Stimulated activated CD4-positive, alpha-beta T cell treated with anti-CD3 and anti-CD28 coated beads, Interleukin-1b, Interleukin-23, amount 100 ng/mL, for 4 hours (primary cell): ENCODE measurements around the gene PAFAH2.

Experiments used
- DNase-seq, 2 donors: peaks; one replicate each; pipeline ENCODE4 v3.0.0-alpha.2; 2020; ENCODE audit warnings: low read depth in 2 of 2

PAFAH2 gene

DNA sequence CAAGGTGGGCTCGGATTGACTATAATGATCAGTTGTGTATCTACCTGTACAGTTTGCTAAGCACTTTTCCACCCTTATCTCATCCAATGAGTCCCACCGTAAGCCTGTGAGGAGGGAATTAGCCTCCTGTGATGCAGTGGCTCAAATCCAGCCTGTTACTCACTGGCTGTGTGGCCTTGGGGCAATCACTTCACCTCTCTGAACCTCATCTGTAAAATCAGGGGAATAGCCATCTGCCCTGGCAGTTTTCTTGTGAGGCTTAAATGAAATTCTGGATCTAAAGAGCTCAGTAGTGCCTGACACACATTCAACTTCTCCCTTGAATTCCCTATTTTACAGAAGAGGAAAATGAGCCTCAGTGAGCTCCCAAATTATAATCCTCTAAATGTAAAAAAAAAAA, 16.3 kb upstream of the PAFAH2 start:
- DNase-seq, result no peak

DNA sequence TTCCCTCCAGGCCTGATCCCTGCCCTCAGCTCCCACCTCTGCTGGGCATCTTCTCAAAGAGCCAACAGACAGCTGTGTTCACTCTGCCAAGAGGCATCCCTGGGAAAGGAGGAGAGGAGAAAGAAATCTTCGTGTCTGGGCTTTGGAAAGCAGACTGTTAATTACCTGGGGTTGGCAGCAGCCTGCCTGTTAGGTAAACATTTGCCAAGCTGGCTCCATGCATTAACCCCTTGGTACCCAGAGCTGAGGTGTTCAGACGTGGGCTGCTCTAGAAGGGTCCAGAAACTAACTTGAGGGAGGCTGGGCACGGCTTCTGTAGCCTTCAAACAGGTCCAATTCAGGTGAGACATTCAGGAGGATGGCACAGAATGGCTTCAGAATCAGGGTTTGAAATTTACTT, 15.0 kb upstream of the PAFAH2 start:
- DNase-seq, result no peak

DNA sequence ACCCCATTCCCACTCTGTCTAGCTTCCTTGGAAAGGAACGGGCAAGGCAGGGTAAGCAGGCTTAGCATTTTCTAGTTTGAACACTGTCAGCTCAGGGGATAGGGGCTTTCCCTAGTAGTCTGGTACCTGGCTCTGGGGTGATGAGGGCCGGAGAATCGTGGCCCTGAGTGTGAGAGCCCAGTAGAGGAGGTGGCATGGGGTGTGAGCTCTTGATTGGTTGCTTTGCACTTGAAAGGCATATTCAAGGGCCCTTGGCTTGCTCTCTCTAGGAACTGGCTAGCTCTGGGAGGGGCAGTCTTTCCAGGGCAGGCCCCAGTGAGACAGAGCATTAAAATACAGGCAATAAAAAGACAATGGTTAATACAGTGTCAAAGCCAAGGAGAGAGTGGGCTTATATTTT, 13.0 kb upstream of the PAFAH2 start:
- no peak for DNase-seq

DNA sequence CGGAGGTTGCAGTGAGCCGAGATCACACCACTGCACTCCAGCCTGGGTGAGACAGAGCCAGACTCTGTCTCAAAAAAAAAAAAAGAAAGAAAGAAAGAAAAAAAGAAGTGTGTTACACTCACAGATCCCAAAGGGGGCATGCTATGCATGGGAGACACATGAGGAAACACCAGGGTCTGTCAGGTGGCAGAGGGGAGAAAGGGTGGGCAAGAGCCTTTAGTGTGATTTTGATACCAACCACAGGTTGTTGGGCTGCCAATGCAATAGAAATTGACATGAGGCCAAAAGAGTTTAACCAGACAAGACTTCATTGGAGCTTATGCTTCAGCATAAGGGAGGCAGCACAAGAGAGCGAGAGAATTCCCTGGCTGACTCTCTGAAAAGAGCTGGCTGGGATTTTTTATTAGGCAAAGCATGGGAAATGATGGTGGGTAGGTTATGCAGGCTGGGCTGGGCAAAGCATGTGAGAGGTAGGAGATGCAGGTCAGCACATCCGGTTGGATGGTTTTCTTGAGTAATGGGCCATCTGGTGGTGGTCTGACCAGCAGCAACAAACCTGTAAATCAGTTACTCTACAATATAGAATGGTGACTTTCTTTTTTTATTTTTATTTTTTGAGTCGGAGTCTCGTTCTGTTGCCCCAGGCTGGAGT, 12.1 kb upstream of the PAFAH2 start:
- DNase-seq, result no peak

DNA sequence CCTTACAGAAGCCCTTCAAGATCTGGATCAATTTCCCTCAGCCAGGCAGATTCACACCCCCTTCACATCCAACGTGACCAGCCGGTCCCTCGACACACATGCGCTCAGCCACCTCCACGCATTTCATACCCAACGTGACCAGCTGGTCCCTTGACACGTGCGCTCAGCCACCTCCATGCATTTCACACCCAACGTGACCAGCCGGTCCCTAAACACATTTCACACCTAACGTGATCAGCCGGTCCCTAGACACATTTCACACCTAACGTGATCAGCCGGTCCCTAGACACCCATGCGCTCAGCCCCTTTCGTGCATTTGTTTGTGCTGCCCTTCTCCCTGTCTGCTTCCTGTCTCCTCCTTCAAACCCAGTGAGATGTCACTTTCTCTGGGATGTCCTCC, 8.8 kb upstream of the PAFAH2 start:
- DNase-seq, result no peak

DNA sequence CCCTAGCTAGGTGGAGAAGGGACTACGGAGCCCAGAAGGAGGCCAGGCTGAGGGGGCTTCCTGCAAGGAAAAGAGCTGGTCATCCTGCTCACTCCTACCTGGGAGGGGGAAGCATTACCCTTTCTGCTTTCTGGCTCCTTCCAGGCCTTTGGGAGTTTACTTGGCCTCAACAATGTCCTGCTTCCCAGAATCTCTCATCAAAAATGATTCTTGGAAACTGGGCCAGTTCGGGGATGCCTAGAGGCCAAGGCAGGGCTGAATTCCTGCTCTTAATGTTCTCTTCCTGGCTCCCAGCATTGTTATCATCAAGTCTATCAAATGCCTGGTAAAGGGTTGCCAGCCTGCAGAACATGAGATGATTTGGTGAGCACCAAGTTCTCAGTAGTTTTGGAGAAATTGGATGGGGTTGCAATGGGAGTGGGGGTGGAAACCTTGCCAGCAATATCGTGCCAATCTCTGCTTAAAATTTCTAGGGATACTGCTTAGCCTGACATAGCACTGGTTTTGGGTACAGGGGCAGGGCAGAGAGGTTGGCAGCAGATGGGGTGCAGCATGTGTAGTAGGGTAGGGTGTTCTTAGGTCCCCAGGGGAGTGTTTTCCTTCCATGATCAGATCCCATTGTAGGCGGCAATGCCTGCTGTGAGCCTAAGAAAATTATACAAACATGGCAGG, 7.7 kb upstream of the PAFAH2 start:
- DNase-seq, result no peak

DNA sequence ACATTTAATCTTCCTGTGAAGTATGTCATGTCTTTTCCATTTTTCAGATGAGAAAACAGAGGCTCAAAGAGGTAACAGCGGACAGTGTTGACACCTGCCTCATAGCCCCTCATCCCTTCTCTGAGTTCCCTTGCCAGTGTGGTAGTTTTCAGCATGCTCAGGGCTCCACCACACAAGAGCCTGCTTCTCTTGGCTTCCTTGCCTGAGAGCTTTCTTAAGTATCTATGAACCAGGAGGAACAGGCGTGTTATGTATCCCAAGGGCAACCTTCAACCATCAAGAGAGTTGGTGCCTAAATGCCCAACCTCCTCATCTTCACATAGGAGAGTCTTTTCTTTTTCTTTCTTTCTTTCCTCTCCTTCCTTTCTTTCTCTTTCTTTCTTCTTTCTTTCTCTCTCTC, 5.9 kb upstream of the PAFAH2 start:
- no peak for DNase-seq

DNA sequence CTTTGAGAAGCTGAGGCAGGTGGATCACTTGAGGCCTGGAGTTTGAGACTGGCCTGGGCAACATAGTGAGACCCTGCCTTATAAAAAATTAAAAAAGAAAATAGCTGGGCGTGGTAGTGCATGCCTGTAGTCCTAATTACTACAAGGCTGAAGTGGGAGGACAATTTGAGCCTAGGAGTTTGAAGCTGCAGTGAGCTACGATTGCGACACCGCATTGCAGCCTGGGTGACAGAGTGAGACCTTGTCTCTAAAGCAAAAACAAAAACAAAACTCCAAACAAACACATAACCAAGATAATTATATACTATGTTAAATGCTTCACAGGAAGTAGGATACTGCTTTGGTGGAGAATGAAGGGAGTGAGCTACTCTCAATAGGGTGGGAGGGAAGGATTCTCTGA, 5.4 kb upstream of the PAFAH2 start:
- no peak for DNase-seq

DNA sequence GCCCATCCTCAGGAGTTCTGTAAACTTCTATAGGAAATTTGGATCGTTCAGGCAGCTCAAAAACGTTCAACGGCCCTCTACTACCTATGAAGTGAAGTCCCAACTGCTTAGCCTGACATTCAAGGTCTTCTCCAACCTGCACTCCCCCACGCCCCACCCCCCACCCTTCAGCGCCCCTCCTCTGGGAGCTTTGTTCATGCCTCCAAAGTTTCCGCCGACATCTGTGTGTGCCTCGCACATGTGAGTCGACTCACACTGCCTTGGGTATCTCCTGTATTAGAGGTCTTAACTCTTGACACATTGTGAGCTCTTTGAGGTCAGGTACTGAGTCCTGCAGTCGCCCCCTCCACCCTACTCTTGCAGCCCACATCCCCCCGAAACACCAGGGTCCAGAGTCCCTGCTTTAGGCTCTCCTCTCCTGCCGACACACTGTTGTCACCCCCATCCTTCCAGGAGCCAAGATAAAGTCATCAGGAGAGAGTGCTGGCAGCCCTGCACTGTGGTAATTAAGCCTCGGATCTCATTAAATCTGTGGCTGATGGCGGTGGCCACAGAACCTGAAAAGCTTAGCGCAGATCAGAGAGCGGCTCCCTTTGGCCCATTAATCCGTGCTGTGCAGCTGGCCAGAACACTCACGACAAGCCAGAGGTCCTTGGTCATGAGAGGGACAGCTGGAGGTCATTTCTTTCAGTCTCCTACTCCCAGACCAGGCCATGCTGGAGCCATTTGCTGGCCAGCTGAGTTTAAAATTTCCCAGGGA, 1.4 kb upstream of the PAFAH2 start:
- no peak for DNase-seq

DNA sequence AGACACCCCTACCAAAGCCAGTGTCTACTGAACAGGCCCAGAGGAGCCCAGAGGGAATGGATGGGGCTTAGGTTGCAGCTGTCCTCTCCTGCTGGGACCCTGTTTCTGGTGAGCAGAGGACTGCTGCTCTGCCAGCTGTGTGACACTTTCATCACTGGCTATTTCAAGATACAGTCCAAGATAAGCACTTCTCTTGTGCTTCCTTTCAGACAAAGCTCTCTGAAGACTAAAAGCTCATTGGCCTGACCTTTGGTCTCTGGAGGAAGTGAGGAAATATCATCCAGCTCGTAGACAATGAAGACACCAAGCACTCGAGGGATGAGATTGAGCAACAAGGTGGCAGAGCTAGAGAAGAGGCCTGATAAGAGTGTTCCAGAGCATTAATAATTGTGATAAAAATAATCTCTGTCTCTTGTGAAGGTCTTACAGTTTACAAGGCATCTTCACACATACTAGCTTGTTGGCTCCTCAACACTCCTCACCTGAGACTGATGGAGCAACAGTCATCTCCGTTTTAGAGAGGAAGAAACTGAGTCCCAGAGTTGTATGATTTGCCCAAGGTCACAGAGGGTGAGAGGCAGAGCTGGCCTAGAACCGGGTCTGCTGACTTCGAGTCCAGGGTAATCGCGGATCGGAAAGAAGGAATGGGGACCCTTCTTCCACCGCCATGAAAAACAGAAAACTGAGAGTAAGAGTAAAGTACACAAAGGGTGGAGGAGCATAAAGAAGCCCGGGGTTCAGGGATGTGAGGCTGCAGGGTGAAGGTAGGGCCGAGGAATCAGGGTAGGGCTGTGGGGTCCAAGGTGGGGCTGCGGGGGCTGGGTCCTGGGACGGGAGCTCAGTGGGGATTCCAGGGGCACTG, 666 bp downstream of the PAFAH2 start:
- no peak for DNase-seq

DNA sequence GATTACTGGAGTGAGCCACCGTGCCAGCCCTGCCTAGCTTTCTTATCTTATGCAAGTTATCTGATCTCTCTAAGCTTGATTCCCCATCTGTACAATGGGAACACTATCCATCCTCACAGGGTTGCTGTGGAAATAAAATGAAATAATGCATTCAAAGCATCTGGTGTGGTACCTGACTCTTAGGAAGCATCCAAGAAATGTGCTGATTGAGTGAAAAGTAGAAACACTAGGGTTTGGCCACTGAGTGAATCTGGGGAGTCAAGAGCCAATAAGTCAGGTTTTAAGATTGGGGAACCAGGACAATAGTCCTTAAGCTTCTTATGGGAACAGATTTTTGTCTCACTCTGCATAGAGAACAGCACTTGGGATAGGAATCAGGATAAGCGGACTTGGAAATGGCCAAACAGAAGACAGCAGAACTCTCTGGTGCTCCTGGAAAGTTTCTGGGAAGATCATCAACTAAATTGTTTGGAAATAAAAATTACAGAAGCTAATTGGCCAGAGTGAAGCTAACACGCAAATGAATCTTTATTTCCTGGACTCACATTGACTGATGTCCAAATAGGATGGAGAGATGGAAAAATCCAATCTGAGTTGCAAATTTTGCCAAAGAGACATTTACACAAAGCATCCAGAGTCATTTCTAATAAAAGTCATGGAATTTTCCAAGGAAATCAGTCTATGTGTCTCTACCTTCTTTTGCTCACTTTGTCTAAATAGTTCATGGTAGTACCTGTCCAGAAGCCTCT, 3.3 kb downstream of the PAFAH2 start:
- DNase-seq, result no peak

DNA sequence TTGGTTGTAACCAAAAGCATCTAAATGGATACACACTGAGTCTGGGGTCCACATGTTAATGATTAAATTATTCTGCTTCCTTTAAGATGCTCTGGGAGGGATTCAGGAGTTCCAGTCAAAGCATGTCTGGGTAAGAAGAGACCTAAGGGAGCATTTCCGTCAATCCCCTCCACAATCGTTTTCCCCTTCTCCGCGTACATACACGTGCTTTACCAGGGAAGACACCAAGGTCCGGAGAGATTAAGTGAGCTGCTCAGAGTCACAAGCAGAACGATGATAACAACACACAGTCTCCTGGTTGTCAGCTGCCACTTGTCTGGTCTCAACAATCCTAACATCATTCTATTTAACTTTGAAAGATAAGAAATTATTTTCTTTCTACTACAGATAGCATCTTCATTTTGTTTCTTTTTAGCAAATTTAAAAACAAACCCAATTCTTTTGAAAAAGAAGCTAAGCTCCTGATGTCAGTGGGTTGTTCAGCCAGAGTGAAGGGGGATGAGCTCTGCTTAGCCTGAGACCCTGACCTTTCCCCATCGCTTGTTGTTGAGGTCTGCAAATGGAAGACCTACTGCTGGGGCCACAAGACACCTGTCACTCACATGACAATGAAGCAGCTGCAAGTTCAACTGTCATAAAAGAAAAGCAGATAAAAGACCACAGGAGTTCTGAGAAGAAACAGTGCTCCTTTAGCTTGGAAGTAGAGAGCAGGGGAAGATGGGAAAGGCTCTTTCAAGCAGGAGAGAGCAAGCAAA, 4.5 kb downstream of the PAFAH2 start:
- no peak for DNase-seq

DNA sequence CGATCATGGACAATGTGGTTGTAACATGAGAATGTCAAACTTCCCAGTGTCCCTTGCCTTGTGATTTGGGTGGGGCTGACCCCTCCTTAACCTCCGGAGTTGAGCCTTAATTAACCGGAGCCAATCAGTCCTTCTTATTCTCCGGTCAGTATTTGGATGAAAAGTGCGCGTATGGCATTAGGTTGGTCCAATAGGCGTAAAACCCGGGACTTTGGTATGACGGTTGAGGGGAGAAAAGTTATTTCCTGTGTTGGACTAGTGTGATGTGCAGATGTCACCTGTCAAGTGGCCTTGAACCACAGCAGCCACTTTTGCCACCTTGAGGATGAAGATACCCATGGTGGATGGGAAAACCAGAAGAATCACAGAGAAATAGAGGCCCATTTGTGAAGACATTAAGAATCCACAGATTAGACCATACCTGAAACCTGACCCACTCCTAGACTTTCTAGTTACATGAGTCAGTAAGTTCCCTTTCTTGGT, 5.1 kb downstream of the PAFAH2 start:
- no peak for DNase-seq

DNA sequence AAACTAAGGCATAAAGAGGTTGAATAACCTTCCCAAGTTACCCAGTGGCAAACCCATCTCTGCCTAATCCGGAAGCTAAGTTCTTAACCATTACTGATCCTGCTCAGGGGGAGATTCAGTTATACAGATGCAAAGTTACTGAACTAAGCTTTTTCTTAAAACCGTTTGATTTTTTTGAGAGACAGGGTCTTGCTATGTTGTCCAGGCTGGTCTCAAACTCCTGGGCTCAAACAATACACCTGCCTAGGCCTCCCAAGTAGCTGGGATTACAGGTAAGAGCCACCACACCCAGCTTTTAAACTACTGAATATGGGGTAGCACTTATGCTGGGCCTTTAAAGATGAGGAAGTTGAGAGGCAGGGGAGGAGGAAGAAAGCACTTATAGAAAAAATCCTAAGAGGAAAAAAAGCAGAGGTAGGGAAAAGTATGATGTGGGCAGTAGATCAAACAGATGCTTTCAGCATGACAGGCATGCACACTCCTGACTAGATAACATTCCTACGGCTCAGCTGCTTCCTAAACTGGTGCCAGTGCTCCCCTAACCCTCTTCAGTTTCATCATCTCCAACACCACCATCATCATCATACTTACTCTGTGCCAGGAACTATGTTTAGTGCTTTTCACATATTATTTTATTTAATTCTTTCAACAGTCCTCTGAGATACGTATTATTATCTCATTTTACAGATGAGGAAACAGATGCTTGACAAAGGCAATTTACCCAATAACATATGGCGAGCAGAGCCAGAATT, 5.8 kb downstream of the PAFAH2 start:
- DNase-seq, result no peak

DNA sequence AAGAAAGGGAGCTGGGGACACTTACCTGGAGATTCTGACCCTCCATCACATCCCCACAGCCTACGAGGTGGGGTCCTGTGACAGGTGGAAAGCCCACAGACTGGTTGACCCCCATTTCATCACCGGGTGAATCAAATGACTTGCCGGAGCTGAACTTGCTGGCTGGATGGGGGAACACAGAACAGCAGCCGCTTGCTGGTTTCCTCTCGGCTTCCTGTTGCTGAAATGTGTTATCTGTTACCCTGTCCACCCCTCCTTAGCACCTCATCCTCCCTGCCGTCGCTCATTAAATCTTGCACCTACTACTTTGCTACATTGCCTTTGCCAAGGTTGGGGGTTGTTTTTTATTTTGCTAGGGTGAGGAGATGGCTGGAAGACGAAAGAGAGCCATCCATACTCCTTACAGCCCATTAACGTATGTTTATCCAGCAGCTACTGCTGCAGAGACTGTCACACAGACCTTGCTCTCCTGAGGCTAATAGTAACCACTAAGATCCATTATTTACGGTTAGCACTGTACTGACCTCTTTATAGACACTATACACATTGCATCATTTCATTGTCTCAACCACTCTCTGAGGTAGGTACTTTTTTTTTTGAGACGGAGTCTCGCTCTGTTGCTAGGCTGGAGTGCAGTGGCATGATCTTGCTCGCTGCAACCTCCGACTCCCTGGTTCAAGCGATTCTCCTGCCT, 7.0 kb downstream of the PAFAH2 start:
- DNase-seq, result peak in 1 of 2 donors; percentile 10

DNA sequence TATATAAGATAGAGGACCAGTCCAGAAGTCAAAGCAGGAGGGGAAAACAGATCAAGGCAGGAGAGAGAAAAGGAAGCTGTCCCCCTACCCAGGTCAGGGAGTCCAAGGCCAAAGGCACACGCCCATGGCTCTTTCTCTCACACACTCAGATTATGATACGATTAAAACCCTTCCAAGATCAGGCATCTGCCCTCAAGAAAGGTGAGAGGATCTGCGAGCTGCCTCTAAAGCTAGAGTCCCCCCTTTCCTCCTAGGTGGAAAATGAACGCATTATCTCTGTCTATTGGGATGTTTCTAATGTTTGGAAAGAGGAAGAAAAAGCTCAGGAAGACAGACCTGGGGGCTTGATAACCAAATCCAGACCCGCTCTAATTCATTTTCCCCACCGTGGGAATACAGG, 7.6 kb downstream of the PAFAH2 start:
- no peak for DNase-seq

DNA sequence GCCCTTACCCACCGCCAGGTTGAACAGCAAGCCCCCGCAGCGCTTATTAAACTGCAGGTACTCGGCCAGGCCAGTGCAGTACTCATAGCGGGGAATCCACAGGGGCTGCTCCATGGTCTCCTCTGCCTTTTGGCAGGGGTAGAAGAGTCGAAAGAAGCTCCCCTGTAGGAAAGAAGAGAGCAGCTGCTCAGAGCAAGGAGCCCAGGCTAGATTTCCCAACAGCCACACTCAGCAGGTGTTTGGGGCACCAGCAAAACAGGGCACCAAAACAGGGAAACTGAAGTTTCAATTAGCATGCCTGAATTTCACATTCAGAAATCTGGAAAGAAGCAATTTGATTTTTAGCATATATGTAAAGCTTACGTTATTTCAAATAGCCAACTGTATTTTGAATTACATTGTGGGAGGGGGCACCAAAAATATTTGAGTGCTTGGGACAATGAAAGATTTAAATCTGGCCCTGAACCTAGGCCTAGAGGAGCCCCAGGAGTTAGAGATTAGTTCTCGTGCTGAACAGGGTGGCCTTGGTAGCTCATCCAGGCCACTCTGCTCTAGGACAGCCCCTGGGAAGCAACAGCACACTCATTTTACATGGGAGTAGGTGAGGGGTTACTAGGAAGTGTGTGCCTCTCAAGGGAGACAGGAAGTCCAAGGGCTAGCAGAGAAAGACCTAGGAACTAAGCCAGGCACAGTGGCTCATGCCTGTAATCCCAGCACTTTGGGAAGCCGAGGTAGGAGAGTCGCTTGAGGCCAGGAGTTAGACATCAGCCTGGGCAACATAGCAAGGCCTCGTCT, 8.2 kb downstream of the PAFAH2 start:
- DNase-seq, result no peak

DNA sequence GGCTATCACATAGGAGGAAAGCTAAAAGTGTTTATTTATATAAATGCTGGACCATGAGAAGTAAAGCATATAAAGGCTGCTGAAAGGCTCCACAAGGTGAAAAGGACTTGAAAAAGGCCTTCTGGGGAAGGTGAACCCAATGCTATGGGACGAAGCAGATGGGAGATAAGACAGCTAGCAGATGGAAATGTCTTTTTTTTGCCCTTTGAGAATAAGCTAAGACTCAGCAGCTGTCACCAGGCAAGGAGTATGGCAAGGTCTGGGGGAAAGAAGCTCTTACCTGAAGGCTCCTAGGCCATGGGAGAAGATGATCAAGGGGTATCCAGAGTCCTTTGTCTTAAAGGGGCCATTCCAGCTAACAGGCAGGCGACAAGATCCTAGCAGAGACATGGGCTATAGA, 9.9 kb downstream of the PAFAH2 start:
- DNase-seq, result no peak
